Astrocyte (in vitro differentiated cells and primary cell): ENCODE data around the gene PPARG.

Experiments used
- EZH2 ChIP-seq: IDR thresholded peaks from 2 replicates; pipeline ENCODE4 v1.6.1; 2012; ENCODE audit warnings: mild to moderate bottlenecking, low read length, inconsistent platforms; ENCODE audit not compliant: insufficient read depth
- TF ChIP-seq, protein P1 (sequence below): IDR thresholded peaks from 2 replicates; pipeline ENCODE4 v1.5.1; 2011; ENCODE audit warnings: low read depth, mild to moderate bottlenecking, inconsistent platforms, low read length, moderate library complexity; ENCODE audit not compliant: insufficient read depth

GRCh38 chr3:12483410-12483809, 194.5 kb downstream of the PPARG start:
- TF ChIP-seq, protein P1, sequence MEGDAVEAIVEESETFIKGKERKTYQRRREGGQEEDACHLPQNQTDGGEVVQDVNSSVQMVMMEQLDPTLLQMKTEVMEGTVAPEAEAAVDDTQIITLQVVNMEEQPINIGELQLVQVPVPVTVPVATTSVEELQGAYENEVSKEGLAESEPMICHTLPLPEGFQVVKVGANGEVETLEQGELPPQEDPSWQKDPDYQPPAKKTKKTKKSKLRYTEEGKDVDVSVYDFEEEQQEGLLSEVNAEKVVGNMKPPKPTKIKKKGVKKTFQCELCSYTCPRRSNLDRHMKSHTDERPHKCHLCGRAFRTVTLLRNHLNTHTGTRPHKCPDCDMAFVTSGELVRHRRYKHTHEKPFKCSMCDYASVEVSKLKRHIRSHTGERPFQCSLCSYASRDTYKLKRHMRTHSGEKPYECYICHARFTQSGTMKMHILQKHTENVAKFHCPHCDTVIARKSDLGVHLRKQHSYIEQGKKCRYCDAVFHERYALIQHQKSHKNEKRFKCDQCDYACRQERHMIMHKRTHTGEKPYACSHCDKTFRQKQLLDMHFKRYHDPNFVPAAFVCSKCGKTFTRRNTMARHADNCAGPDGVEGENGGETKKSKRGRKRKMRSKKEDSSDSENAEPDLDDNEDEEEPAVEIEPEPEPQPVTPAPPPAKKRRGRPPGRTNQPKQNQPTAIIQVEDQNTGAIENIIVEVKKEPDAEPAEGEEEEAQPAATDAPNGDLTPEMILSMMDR, result no peak
- TF ChIP-seq EZH2, result no peak
